HG02885 (cell line): ENCODE data around the gene LEMD3.
A peak's percentile ranks its signal among the peaks of the same experiment; 100 is the strongest.

Experiments
- ATAC-seq: cut with Tn5 transposase; IDR thresholded peaks from one replicate; pipeline ENCODE4 v1.9.1; 2021; ENCODE audit warnings: mild to moderate bottlenecking; ENCODE audit not compliant: unreplicated experiment, poor library complexity

The LEMD3 gene

DNA sequence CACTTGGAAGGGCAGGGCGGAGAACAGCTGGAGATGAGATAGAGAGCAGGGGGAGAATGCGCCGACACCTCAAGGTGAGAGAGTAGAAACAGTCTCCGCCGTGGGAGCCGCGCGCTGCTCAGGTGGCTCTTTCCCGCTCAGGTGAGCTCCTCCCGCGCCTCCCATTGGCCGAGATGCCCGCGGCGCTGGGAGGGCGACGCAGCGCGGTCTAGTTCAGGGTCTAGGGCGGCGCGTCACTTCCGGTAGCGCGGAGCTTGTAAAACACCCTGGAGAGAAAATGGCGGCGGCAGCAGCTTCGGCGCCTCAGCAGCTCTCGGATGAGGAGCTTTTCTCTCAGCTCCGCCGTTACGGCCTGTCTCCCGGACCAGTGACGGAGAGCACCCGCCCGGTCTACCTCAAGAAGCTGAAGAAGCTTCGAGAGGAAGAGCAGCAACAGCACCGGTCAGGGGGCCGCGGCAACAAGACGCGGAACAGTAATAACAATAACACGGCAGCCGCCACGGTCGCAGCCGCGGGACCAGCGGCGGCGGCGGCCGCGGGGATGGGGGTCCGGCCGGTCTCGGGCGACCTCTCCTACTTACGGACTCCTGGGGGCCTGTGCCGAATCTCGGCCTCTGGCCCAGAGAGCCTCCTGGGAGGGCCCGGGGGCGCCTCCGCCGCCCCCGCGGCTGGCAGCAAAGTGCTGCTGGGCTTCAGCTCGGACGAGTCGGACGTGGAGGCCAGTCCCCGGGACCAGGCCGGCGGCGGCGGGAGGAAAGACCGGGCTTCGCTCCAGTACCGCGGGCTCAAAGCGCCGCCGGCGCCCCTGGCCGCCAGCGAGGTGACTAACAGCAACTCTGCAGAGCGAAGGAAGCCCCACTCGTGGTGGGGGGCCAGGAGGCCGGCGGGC is at the start of gene LEMD3:
Gene LEMD3, plus strand, starts transcription at position 264 of the 889 bp plus-strand sequence. Its CDS starts 14 bp downstream, at position 278.
- peak; percentile 92 for ATAC-seq

DNA sequence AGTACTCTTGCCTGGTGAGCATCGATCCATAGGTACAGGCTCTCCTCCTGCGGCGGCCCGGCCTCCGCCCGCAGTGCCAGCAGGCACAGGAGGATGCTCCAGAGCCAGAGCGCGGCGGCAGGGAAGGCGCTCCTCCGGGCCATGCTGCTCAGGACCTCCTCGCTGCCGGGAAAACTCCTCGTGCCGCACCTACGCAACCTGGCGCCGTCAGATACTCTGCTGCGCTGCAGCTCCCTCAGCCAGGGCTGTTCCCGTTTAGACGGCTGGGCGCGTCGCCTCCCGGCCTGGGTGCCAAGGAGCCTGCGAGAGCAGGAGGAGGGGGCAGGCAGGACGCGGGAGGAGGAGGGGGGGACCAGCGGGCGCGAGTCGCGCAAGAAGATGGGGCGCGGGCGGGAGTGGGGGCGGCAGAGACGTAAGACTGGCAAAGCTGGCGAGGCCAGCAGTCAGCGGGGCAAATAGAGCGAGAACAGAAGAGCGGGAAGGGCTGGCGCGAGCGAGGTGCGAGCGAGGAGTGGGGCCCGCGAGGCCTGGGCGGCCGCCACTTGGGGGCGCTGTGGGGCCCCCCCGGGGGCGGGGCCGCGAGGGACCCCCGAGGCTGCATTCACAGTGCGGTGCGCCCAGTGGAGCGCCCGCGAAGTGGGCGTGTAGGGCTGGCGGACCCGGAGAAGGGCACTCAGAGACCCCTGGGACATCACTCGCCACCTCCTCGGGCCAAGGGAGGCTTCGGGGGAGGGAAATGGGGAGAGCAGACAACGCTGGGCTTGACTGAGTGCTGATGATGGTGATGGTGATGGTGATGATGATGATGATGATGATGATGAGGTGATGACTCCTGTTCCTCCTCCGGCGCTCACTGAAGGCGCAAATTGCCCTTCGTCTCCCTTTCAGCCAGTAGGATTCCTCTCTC is 48.1 kb upstream of the LEMD3 start, which contains the start of gene WIF1:
Gene WIF1, minus strand, starts transcription at position 257 of the 907 bp plus-strand sequence. Its CDS starts 114 bp downstream, at position 143.
- peak; percentile 60 for ATAC-seq

DNA sequence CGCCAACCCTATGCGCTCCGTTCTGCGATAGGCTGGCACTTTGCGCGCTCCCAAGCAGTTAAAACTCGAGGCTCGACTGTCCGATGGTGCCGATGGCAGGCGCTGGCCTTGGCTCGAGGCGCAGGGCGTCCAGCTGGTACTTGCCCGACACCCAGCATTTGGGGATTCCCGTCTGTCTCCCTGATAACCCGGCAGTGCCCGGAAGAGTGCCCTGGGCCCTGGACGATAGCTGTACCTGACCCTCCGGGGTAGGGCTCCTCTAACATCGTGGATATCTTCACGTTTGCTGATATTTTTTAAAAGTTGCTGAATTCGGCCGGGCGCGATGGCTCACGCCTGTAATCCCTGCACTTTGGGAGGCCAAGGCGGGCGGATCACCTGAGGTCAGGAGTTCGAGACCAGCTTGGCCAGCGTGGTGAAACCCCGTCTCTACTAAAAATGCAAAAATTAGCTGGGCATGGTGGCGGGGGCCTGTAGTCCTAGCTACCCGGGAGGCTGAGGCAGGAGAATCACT is 47.4 kb upstream of the LEMD3 start:
- no peak for ATAC-seq

DNA sequence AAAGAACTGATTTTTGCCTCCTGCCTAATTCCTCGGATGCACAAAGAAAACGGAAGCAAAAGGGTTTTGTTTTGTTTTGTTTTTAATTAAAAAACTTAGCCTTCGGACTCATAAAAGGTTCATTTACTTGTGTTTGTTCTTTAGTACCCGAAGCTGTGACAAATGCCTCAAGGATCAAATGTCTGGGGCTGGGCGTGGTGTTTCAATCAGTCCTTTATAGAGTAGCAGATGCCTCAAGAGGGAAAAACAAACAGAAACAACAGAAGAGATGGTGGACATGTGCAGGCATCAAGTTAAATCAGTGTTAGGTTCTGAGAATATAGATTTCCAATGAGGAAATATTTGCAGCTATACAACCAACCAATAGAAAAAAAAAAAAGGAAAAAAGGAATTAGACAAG is 46.7 kb upstream of the LEMD3 start:
- no peak for ATAC-seq

DNA sequence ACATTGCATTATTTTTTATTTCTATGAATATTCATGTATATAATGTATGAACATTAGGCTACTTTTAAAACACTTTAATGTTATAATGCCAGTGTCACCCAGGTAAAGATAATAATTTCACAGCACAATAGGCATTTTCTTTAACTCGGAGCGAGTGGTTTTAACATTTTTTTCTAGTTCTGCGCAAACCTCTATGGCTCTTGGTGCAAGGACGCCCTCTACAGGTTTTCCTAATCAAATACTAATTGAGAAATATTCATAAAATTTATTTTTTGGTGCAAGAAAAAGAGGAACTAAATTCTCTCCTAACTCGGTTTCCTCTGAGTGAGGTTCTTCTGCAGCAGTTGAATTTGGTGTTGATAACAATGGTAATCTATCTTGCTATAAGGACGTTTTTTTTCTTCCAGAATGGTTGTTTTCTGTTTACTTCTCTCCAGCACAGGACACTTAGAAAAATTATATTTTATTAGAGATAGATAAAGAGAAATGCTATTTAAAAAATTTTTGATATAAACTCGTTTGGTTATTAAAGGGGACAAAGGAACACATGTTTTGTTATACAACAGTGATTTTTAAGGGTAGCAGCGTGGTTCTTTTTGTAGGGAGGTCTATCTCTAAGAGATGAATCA is 45.8 kb upstream of the LEMD3 start:
- no peak for ATAC-seq

DNA sequence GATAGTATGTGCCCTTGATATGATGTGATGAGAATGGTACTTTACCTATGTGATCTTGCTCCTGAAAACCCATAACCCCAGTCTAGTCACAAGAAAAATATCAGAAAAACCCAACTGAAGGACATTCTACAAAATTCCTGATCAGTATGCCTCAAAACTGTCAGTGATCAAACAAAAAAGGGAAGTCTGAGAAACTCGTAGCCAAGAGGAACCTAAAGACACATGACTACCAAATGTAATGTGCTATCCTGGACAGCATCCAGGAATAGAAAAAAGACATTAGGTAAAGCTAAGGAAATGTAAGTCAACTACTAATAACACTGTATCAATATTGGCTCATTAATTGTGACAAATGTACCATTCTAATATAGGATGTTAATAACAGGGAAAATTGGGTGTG is 44.1 kb upstream of the LEMD3 start:
- no peak for ATAC-seq

DNA sequence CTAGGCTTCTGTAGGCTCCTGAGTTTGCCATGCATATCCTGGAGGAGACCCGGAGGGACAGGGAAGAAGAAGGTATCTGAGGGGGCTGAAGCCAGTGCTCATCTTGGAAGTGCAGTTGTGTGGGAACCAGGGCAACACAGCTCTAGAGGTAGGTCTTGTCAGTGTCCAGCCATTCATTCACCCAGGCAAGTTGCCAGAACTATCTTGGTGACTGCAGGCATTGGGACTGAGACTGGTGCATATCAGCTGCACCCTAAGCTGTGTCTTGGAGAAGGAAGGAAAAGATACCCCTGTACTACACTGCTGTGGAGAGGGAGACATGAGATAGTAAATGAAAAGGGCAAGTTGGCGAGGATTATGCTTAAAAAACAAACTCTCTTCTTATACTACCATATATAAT is 43.4 kb upstream of the LEMD3 start:
- ATAC-seq, result no peak

DNA sequence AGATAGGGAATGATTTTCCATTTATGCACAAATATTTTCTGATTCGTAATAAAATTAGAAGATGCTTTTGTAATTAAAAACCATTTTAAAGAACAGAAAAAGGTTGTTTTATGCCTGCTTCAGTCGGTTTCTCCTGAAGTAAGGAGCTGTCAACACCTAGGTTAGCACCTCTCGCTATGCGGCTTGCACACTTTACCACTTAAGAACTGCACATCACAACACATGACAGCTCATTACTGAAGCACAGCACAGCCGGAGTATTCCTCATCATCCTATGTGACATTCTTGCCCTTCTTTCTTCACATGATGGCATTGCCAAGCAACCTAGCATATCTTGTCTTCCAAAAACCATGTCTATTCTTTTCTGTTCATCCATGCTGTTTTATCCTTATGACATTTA is 42.9 kb upstream of the LEMD3 start:
- ATAC-seq, result no peak

DNA sequence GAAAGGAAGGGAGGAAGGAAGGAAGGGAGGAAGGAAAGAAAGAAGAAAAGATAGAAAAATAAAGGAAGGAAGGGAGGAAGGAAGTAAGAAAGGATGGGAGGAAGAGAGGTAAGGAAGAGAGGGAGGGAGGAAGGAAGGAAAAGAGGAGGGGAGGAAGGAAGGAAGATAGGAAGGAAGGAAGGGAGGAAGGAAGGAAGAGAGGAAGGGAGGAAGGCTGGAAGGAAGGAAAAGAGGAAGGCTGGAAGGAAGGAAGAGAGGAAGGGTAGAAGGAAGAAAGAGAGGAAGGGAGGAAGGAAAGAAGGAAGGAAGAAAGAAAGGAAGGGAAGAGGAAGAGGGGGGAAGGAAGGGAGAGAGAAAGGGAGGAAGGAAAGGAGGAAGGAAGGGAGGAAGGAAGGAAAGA is 35.5 kb upstream of the LEMD3 start:
- ATAC-seq, result no peak

DNA sequence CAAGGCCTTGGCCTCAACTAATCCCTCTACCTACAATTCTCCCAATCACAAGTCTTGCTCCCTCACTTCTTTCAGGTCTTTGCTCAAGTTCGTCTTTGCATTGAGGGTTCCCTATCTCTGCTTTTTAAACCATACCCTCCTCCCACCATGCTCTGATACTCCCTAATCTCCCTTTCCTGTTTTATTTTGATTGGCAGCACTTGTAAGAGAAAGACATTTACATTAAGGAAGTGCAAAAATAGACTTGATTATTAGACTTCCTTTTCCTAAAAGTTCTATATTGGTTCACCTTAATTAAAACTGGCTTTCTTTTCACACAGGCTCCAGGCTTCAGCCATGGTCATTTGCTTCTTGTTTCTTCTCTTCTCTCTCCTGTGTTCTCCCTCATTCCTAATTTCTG is 30.0 kb upstream of the LEMD3 start:
- ATAC-seq, result no peak

DNA sequence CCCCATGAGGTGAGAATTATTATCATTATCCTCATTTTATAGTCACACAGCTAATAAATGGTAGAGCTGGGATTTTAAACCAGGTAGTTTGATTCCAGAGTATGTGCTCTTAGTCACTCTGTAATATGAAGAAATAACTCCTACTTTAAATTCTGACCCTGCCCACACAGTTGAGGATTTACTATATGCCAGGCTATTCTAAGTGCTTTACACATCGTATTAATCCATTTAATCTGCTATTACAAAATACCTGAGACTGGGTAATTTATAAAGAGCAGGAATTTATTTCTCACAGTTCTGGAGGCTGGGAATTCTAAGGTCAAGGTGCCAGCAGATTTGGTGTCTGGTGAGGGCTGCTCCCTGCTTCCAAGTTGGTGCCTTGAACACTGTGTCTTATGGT is 28.6 kb upstream of the LEMD3 start:
- ATAC-seq, result no peak

DNA sequence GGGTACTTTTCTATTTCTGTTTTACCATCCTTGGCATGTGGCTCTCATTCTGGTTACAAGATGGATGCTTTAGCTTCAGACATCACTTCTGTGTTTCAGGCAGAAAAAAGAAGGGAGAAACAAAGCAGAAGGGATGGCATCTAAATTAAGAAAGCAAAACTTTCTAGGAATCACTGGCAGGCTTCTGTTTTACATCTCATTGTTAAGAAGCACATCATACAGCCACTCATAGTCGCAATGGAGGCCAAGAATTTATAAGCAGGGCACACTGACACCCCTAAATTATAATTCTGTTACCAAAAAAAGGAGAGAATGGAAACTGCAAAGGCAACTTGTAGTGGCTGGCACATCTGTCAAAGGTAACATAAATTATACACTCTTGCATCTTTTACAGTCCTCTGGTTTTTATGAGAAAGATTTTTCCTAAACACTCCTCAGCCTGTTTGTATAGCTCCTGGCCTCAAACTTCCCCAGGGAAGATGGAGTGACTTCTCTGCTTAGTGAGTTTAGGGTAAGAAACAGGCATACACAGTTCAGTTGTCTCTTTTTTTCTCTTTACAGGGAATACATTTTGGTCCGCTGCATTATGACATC is 22.0 kb upstream of the LEMD3 start:
- no peak for ATAC-seq

DNA sequence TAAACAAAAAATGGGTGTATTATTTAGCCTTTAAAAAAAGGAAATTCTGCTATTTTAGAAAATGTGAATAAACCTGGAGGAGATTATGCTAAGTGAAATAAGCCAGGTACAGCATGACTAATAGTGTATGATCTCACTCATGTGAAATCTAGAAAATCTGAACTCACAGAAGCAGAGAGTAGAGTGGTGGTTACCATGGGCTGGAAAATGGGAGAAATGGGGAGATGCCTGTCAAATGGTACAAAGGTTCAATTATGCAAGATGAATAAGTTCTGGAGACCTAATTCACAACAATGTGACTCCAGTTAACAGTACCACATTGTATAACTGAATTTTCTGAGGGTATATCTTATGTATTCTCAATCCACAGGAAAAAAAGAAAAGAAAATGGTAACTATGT is 17.4 kb upstream of the LEMD3 start:
- ATAC-seq, result no peak

DNA sequence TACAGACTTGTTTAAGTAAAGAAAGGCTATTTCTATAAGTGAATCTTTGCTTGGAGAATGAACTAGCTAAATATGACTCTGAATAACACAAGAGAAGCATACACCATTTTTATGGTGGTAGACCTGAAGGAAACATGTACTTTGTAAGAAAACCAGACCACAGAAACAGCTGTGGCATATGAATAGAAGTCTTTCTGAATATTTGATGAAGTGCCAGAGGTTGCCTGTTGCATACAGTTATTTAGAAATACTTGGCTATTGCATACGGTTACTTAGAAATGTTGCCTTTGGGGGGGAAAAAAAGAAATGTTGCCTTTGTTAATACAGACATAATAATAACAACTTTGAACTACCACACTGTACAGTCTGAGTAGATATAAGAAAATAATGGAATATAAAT is 16.8 kb upstream of the LEMD3 start:
- no peak for ATAC-seq

DNA sequence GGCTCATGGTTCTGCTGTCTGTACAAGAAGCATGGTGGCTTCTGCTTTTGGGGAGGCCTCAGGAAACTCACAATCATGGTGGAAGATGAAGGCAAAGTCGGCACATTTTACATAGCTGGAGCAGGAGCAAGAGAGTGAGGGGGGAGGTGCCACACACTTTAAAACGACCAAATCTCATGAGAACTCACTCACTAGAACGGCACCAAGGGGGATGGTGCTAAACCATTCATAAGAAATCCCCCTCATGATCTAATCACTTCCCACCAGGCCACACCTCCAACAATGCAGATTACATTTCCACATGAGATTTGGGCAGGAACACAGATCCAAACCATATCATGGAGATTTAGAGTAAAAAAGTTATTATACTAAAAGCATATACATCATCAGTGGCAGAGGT is 13.6 kb upstream of the LEMD3 start:
- peak; percentile 26 for ATAC-seq

DNA sequence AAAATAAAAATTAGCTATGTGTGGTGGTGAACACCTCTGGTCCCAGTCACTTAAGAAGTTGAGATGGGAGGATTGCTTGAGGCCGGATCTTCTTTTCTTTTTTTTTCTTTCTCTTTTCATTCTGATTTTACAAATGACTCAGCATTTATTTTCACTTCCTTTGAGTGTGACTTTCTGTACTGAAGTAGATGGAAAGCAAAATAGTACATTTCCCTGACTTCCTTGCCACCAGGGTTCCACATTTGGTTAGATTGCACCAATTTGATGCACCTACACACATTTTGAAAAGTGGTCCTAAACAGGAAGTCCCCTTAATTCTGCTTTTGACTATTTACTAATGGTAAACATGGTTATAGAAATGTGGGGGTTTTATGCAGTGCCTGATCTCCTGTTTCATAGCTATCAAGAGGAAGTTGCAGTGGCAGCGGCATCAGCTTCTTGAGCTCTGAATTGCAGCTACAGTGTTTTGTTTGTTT is 13.0 kb upstream of the LEMD3 start:
- ATAC-seq, result peak; percentile 90

DNA sequence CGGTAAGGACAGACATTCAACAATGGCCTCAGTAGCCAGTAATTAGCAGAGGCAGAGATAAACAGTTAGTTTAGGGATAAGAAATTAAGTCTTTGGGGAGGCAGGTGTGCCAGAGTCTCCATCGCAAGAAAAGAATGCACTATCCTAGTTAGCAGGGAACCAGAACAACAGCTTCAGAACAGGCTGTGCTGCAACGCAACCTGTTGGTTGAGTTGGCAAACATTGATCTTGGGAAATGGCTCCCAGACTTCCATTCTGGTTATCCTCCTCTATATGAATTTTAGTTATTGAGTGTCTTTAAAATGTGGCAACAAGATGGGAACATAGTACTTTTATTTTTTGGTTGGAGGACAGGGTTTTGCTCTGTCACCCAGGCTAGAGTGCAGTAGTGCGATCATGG is 12.3 kb upstream of the LEMD3 start:
- ATAC-seq, result no peak

DNA sequence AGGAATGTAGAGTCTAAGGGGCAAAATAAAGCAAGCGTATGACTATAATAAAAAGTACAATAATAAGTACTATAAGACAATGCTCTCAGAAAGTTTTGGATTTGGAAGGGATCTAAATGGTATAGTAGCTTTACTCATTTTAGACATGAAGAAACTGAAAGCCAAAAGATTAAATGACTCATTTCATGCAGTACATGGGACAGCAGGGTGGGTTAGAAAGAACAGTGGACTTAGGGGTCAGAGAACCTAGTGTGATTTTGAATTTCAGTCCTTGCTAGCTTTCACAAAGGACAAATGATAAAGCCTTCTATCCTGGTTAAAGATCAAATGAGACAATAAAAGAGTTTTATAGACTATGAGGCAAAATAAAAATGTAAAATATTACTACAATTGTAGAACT is 6.8 kb upstream of the LEMD3 start:
- peak; percentile 75 for ATAC-seq

DNA sequence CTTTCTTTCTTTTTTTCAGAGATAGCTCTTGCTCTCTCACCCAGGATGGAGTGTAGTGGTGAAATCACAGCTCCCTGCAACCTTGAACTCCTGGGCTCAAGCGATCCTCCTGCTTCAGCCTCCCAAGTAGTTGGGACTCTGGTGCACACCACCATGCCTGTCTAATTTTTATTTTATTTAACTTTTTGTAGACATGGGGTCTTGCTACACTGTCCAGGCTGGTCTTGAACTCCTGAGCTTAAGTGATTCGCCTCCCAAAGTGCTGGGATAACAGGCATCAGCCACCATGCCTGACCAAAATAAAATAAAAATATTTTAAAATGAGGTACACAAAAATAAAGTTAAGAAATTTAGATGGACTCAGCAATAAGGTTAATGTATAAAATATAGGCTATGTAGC is 5.1 kb upstream of the LEMD3 start:
- no peak for ATAC-seq

DNA sequence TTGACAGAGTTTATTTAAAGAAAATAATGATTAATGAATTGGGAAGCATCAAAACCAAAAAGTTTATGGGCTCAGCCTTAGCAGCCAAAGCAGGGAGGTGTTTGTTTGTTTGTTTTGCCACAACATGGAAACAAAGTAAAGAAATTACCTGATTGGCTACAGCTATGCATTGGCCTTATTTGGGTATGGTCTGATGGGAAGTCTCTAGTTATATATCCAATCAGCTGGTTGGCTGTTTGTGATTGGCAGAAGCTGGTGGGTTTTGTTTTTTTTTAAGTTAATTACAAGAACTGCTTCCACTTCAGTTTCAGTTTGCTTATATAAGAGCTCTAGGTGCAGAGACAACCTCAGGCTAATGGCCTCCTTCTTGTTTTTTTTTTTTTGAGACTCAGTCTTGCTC is 4.6 kb upstream of the LEMD3 start:
- no peak for ATAC-seq
